PC-9 (cell line): ENCODE results near the gene PSMD1.

ENCODE experiments used
- CTCF ChIP-seq: fragments of 200-600 bp; sonication (generic); conservative IDR thresholded peaks from 2 replicates; pipeline ENCODE4 v1.6.1; 2017; ENCODE audit warnings: mixed run types, antibody characterized with exemption, mild to moderate bottlenecking, moderate library complexity
- EZH2 ChIP-seq: fragments of 200-600 bp; sonication (generic); IDR thresholded peaks from 2 replicates; pipeline ENCODE4 v1.8.0; 2017; ENCODE audit warnings: antibody characterized with exemption, low read depth

GRCh38 chr2:231144896-231145295, 88.2 kb downstream of the PSMD1 start:
- TF ChIP-seq CTCF (no peak), EZH2 (no peak)
